Occipital lobe (tissue), 2 donors: ENCODE results near the gene CACNA1B. TPM values are rescaled to one million over a fixed set of nuclear protein-coding genes. Genes with fewer than 3 reads are reported as not detected.
A peak's percentile ranks its signal among the peaks of the same experiment; 100 is the strongest.

Experiments used
- DNase-seq: peaks from one replicate; lab custom pipeline; 2025; lab: John Stamatoyannopoulos, UW
- total RNA-seq: library from RNA; depleted of rRNA; stranded (reverse); fragments of >200 nt; gene quantifications from one replicate; pipeline ENCODE4 v1.2.3, GENCODE V29; 2014

CACNA1B gene
- total RNA-seq, 1 donor from 2014 or later, result 35.6 TPM

DNA sequence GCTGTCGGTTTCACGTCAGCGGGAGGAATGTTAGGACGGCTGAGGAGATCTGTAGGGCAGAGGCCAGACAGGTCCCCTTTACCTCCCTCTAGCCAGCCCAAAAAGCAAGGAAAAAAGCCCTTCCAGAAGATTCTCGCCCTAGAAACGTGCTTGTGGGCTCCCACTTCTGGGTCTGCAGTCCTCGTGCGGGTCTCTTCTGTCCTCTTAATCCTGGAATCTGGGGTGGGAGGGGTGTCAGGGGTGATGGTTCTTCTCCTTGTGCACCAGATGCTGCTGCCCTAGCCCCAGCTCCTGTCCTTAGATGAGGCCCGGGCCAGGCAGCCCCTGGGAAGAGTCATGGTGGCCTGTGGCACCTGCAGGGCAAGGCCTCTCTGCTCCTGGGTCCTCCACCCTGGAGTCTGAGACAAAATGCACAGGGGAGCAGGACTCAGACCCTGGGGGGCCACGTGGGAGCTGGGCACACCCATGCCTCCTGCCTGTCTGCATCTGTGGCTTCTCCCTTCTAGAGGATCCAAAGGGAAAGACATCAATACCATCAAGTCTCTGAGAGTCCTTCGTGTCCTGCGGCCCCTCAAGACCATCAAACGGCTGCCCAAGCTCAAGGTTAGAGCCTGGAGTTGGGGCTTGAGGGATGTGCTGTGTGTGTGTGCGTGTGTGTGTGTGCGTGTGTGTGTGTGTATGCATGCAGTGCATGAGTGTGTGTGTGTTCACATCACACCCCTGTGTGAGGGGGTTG, 174.2 kb downstream of the CACNA1B start:
- no peak for DNase-seq

- DNase-seq, result no peak
Observed at GRCh38 chr9:138052322-138052615, 174.7 kb downstream of the CACNA1B start.

DNA sequence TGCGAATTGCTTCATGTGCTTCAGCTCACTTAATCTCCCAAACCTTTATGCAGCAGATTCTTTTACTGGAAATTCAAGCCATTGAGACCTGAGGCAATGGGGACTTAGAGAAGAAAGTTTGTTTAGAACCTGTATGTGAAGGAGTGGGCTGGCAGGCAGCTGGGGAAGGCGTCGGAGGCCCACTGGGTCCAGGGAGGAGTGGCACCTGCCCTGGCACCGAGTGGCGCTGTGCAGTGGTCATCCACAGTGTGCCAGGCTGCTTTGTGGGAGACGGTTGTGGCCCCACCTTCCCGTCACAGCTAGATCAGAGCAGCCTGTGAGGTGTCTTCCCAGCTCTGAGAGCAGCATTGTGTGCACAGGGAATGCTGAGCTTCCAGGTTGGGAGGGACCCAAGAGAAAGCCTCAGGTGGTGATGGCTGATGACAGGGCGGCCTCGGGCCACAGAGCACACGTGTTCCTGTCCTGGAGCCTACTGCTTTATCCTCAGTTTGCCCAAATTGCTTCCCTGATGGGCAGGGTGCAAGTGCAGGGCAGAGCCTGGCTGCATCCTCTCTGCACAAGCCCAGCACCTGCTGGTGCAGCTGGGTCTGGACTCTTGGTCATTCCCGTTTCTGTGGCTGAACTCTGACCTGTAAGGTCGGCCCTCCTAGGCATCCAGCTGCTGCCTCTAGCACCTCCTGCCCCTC, 175.2 kb downstream of the CACNA1B start:
- DNase-seq, result no peak

- DNase-seq, result no peak
Observed at GRCh38 chr9:138053321-138053868, 175.8 kb downstream of the CACNA1B start.

DNA sequence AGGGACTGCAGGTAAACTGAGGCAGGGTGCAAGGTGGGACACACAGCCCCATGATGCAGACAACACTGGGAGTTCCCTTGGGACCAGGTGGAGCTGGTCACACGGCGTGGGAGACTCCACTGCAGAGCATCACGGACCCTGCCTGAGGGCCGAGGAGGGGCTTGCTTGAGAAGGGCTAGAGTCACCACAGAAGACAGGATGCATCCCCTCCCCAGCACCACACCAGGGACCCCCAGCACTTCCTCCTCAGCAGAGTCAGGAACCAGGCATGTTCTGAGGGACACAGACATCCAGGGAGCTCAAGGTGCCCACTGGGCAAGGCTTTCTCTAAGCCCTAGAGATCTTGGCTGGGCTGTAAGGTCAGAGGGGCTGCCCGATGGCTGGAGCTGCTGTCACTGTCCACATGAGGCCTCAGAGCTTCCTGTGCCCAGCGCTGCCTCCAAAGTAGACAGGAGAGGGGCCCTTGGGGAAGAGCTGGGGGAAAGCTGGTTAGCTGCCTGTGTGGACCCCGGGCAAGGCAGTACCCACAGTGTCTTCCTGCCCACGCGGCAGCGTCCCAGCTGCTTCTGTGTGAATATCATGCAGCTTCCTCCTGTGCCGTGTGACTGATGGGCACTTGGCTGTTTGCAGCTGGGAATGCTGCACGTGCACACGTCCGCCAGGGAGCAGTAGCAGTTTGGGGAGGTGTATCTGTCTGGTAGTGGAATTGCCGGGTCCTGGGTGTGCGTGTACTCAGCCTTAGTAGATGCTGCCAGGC, 176.6 kb downstream of the CACNA1B start:
- DNase-seq, result peak; percentile 32

DNA sequence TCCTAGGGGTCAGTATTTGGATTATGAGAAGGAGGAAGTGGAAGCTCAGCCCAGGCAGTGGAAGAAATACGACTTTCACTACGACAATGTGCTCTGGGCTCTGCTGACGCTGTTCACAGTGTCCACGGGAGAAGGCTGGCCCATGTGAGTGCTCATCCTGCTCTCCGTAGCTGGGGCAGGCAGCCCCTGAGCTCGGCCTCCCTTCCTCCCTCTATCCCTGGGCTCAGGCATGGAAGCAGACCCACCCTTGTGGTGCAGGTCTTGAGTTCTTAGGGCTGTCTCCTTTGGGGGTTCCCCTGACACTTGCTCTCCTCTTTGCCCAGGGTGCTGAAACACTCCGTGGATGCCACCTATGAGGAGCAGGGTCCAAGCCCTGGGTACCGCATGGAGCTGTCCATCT, 180.1 kb downstream of the CACNA1B start:
- DNase-seq, result no peak

GRCh38 chr9:138058181-138058580, 180.6 kb downstream of the CACNA1B start:
- no peak for DNase-seq

- DNase-seq, result no peak
Observed at GRCh38 chr9:138059196-138059595, 181.6 kb downstream of the CACNA1B start.

DNA sequence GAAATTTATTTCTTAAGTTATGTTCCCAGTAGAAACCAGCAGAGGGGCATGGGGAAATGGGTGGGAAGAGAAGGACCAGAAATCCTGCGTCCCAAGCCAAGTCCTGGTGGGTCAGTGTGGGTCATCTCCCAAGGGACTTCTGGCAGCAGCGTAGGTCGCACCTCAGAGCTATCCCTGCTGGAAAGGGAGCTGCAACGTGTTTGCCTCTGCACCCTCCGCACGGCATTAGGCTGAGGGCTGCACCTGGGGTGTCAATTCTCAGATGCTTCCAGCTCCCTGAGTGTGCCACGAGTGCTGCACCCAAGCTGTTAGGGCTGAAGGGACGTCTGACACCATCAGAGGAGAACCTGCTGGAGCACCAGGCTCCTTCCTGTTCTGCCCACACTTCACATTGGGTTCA, 182.8 kb downstream of the CACNA1B start:
- DNase-seq, result no peak

GRCh38 chr9:138060881-138061280, 183.3 kb downstream of the CACNA1B start:
- DNase-seq, result no peak

DNA sequence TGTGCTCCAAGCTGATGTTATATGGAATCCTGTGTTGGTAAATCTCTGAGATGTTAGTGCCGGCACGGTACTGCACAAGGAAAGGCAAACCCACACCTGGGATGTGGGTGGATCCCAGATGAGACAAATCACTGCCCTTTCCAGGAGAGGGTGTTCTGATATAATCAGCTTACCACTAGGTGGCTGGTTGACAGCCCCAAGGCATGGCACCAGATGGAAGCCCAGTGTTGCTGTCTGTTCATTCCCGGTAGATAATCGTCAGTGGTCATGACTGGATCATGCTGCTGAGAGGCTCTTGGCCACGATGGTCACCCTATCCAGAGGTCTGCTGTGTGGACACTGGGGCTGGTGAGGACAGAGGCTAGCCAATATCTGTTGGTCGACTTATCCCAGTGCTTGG, 184.0 kb downstream of the CACNA1B start:
- no peak for DNase-seq

DNA sequence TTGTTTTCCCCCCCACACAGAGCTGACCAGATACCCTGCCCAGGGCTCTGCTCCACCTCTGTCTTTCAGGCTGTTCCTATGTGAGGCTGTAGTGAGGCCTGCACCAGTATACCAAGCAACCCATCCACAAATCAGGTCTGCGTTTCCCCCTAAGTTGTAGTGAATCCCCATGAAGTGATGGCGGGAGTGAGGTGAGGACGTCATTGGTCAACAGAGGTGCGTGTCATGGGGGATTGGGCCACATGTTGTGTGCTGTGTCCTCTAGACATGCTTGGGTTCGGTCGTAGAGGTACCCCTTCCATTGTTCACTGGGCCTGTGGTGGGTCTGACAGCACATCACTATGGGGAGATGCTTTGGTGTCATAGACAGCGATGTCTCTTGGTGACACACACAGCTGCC, 184.6 kb downstream of the CACNA1B start:
- DNase-seq, result no peak

- no peak for DNase-seq
Observed at GRCh38 chr9:138063033-138063432, 185.5 kb downstream of the CACNA1B start.

DNA sequence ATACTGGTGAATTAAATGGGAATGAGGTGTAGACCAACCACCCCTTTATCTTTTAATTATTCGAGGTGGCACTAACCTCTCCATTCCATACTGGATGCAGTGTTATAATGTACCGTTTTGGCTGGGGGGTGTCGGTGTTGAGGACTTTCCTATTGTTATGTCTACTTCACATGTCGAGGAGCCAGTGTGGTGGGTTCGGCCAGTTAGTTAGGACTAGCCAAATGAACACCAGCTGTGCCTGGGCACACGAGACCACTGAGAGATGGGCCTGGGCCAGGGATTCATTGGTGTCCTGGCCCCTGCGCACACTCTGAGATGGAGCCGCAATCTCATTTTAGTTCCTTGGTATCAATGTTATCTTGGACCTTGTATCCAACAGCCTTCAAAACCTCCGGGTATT, 186.2 kb downstream of the CACNA1B start:
- no peak for DNase-seq

DNA sequence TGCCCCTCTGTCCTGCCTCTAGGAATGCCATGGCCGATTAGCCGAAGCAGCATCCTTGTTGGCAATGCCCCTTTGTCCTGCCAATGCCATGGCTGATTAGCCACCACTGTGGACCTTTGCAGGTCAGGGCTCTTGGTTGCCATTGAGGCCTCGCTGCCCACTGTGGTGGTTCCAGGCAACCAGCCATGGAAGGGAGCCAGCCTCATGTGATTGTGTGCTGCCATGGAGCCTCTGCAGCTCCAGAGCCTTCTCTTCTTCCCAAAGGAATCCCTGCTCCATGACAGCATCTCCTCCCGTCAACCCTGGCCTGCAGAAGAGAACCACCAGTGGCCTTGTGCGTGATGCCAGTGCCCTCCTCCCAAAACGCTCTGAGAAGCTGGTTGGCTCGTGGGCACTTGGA, 187.0 kb downstream of the CACNA1B start:
- no peak for DNase-seq

DNA sequence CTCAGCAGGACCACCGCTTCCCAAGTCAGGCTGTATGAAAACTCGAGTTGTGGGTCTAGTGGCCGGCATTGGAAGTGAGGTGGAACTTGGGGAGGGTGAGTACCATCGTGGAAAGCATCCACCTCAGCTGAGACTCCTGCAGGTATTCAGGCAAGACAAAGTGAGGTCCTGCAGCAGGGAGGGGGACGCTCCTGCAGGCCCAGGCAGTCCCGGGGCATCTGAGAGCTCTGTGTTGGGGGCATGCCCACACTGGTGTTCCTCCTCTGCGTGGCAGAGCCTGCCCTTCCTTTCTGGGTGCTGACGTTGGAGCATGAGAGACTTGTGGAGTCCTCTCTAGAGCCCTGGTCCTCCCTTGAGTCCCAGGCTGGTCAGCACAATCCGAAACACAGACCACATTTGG, 187.7 kb downstream of the CACNA1B start:
- DNase-seq, result no peak

DNA sequence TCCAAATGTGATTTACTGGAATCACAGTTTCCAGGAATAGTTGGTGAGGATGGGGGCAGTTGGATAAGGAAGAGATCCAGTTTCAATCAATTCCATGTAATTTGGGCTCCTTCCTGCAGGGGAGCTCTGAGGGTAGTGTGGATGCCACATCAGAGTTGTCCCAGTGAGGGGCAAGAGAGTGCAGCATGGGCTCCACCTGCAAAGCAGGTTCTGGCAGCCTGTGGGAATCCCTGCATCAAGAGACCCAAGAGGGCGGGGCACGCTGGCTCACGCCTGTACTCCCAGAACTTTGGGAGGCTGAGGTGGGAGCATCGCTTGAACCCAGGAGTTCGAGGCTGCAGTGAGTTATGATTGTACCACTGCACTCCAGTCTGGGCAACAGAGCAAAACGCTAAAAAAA, 188.5 kb downstream of the CACNA1B start:
- no peak for DNase-seq

DNA sequence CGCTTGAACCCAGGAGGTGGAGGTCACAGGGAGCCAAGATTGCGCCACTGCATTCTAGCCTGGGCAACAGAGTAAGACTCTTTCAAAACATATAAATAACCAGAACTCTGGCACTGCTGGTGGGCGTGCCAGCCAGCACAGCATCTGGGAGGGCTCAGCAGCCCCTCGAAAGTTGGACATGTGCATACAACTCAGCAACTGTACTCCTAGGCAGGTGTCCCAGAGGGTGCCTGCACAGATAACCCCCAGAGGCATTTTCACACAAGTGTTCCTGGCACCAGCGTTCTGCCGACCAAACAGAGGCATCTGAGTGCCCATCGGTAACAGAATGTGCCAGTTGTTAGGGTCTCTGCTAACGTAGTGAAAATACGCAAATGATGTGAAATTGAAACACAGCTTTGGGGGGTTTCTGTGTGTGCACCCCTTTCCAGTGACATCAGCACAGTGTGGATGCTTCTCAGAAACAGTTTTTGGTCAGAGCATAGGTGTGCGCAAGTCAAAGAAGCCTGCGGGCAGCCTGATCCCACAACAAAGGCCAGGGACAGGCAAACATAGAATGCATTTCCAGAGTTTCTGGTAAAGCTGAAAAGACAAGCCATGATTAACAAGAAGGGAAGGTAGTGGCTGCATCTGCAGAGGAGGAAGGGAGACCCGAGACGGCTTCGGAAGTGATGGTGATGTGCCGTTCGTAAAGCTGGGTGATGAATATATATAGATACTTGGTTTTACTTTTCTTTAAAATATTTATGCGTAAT, 190.2 kb downstream of the CACNA1B start:
- DNase-seq, result no peak

DNA sequence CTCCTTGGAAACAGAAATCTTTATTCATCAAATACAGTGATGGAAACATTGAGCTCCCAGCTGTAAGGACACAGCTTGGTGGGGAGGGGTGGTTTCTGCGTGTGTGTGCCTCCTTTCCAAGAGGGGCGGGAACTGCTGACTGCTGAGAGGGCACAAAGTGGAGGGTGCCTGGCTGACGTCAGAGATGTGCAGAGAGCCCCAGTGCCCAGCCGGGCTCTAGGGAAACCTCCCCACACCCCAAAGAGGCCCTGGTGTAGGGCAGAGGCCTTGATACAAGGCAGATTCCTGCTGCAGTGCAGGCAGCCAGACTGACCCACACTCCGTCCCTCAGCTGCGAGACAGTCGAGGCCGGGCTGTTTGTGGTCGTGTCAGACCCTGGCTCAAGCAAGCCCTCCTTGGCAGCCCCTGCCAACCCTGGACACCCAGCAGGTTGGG, 191.0 kb downstream of the CACNA1B start:
- DNase-seq, result no peak

- no peak for DNase-seq
Observed at GRCh38 chr9:138069731-138070456, 192.3 kb downstream of the CACNA1B start.

DNA sequence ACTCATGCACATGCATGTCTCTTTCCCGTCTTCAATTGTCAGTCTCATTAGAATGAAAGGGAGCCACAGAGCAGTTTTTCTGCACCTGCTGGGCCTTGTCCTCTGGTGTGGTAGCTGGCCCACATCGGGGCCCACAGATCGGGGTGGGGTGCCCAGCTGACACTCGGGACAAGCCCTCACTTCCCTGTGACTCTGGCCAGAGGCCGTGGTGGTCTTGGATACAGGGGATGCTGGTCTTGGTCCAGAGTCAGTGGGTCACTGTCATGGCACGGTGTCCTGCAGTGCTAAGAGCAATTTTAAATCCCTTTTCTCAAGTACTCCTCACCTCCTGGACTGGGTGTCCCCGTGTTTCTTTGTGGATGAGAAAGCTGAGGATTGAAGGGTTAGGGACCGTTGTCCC, 193.2 kb downstream of the CACNA1B start:
- DNase-seq, result no peak
